Naive B cell (primary cell): Measurements from ENCODE around the gene FARP1. TPM values are rescaled to one million over a fixed set of nuclear protein-coding genes. Genes with fewer than 3 reads are reported as not detected.
A peak's percentile ranks its signal among the peaks of the same experiment; 100 is the strongest.

Source experiments
- ATAC-seq, 2 donors: fragments of 150-1000 bp; cut with Tn5 transposase; 2 replicates each; pipeline ENCODE4 v1.10.0; 2021; ENCODE audit warnings: low read depth in 2 of 2, mild to moderate bottlenecking in 2 of 2, moderate library complexity in 2 of 2
- DNase-seq: peaks from one replicate; pipeline ENCODE4 v3.0.0; 2022
- H3K27ac Mint-ChIP-seq, 6 donors: one replicate each; pipeline ENCODE4 v1.8.0; 2020 to 2022; ENCODE audit warnings: mild to moderate bottlenecking in 6 of 6, mixed read lengths in 6 of 6, moderate library complexity in 5 of 6, inconsistent platforms in 2 of 6
- H3K27me3 Mint-ChIP-seq, 3 donors: one replicate each; pipeline ENCODE4 v1.8.0; 2021 to 2022; ENCODE audit warnings: mixed read lengths in 3 of 3, mild to moderate bottlenecking in 1 of 3
- H3K36me3 Mint-ChIP-seq, 2 donors: one replicate each; pipeline ENCODE4 v1.8.0; 2020 to 2022; ENCODE audit warnings: mixed read lengths in 2 of 2, inconsistent platforms in 1 of 2, mild to moderate bottlenecking in 1 of 2
- H3K4me1 Mint-ChIP-seq, 3 donors: one replicate each; pipeline ENCODE4 v1.8.0; 2020 to 2022; ENCODE audit warnings: mixed read lengths in 3 of 3, inconsistent platforms in 1 of 3, mild to moderate bottlenecking in 1 of 3, moderate library complexity in 1 of 3
- H3K4me3 Mint-ChIP-seq, 8 donors: one replicate each; pipeline ENCODE4 v1.8.0; 2020 to 2022; ENCODE audit warnings: mild to moderate bottlenecking in 8 of 8, mixed read lengths in 8 of 8, moderate library complexity in 8 of 8, inconsistent platforms in 2 of 8
- H3K9me3 Mint-ChIP-seq, 7 donors: one replicate each; pipeline ENCODE4 v1.8.0; 2020 to 2022; ENCODE audit warnings: mixed read lengths in 7 of 7, mild to moderate bottlenecking in 5 of 7, inconsistent platforms in 2 of 7, moderate library complexity in 1 of 7
- polyA plus RNA-seq, 6 donors: library from polyadenylated mRNA; unstranded; fragments of 300-500 nt; fragmentation: Illumina TruSeq; gene quantifications; one replicate each; pipeline ENCODE4 v1.2.3, GENCODE V29; 2021; ENCODE audit warnings: low read depth in 6 of 6

Gene FARP1
- polyA plus RNA-seq, 6 donors from 2014 or later: 0.44 to 1.2 (median 0.86) TPM; not detected in 1

GRCh38 chr13:98500963-98501421 is 358.1 kb downstream of the FARP1 start:
- DNase-seq: no peak

DNA sequence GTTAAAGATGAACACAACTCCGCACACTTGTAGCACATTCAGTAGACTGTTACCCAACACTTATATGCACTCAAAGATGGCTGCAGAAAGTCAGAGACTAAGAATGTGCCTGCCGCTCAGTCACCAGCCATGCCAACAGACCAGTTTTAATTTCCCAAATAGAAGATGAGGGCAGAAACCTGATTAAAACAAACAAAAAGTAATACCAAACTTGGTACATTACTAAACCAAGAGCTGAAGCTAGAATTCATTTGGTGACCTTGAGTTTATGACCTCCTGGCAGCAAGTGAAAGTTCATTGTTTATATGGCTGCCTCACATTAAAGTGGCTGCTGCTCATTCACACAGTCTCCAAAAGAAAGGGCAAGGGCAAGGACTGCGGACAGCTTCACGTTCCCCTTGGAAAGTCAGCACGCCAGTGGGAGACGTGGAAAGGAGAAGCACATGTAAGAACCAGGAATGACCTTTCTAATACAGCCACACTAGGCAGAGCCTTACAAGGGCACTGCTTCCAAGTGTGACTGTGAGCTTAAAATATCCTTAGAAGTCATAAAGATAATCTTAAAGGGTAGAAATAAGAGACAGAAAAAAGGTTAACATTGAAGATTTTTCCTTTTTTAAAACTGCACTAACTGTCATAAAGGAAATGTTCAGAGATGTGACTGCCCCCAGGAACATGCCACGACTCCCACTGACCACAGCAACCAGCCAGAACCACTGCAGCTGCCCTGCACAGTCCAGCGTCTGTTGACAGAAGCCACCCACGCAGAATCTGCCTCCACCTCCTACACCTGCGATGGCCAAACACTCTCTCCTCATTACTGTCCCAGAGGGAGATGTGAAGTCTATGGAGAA is 360.5 kb downstream of the FARP1 start:
- H3K27ac Mint-ChIP-seq: peak overlapping the region; percentile 12 to 96 (median 80)
- no peak for DNase-seq
- no peaks in the 10 kb centered on the region for H3K9me3 Mint-ChIP-seq
- no peaks in the 10 kb centered on the region for H3K27me3 Mint-ChIP-seq
- H3K4me3 Mint-ChIP-seq: peak overlapping the region in 4 of 8 donors; percentile 35 to 55 (median 44)
- ATAC-seq: no peak
- H3K36me3 Mint-ChIP-seq: no peaks in the 10 kb centered on the region
- H3K4me1 Mint-ChIP-seq: peaks cover 61 to 84% (median 80%) of the 10 kb centered on the region in 3 donors

More at GRCh38 chr13:98500963-98501421, 358.1 kb downstream of the FARP1 start:
- ATAC-seq: peak; percentile 32 to 57
- H3K27me3 Mint-ChIP-seq: no peaks in the 10 kb centered on the region
- H3K36me3 Mint-ChIP-seq: no peaks in the 10 kb centered on the region
- peak overlapping the region in 3 of 6 donors; percentile 10 to 58 (median 54) for H3K27ac Mint-ChIP-seq
- H3K9me3 Mint-ChIP-seq: no peaks in the 10 kb centered on the region
- H3K4me1 Mint-ChIP-seq: peaks cover 61 to 81% (median 73%) of the 10 kb centered on the region in 3 donors
- no peak overlapping the region for H3K4me3 Mint-ChIP-seq

- peaks cover 64 to 89% (median 86%) of the 10 kb centered on the region in 3 donors for H3K4me1 Mint-ChIP-seq
- ATAC-seq (no peak), DNase-seq (no peak)
- no peaks in the 10 kb centered on the region for H3K27me3 Mint-ChIP-seq
- peak overlapping the region in 5 of 8 donors; percentile 3 to 63 (median 46) for H3K4me3 Mint-ChIP-seq
- H3K9me3 Mint-ChIP-seq: no peaks in the 10 kb centered on the region
- H3K36me3 Mint-ChIP-seq: no peaks in the 10 kb centered on the region
- H3K27ac Mint-ChIP-seq: peak overlapping the region in 5 of 6 donors; percentile 72 to 96 (median 86)
Observed at GRCh38 chr13:98504029-98504351, 361.1 kb downstream of the FARP1 start.

GRCh38 chr13:98504371-98504963 is 361.6 kb downstream of the FARP1 start:
- Mint-ChIP-seq H3K4me3 (peak overlapping the region in 6 of 8 donors; percentile 3 to 68 (median 50)), H3K9me3 (no peaks in the 10 kb centered on the region), H3K4me1 (peaks cover 67 to 93% (median 87%) of the 10 kb centered on the region in 3 donors), H3K27me3 (no peaks in the 10 kb centered on the region), H3K27ac (peak overlapping the region in 5 of 6 donors; percentile 33 to 96 (median 86)), H3K36me3 (no peaks in the 10 kb centered on the region)
- ATAC-seq (peak; percentile 33 to 34), DNase-seq (no peak)

Other genes with a start within 250 kb of the FARP1 start
- 10 to 100 TPM; 28.1 to 48.7 (median 31.5) TPM for gene IPO5, start 189.4 kb upstream of the FARP1 start, polyA plus RNA-seq
- gene RNF113B, start 34.2 kb downstream of the FARP1 start, polyA plus RNA-seq: not detected